SU-DHL-6 (cell line): ENCODE data around the gene IRGQ.

ENCODE experiments used
- CTCF ChIP-seq: fragments of 200-600 bp; sonication (generic); IDR thresholded peaks from one replicate; pipeline ENCODE4 v1.5.1; 2017; ENCODE audit warnings: antibody characterized with exemption, mild to moderate bottlenecking, low read length, moderate library complexity; ENCODE audit not compliant: insufficient read depth, poor library complexity, severe bottlenecking
- EZH2phosphoT487 ChIP-seq: fragments of 200-600 bp; sonication (generic), shearing (Covaris generic); conservative IDR thresholded peaks from 2 replicates; pipeline ENCODE4 v1.6.1; 2018; ENCODE audit warnings: mild to moderate bottlenecking, antibody characterized with exemption, low read length, moderate library complexity, mixed read lengths

GRCh38 chr19:43611788-43612187 lies 15.9 kb upstream of the IRGQ start, which contains the start of gene SRRM5:
- TF ChIP-seq CTCF (no peak), EZH2phosphoT487 (no peak)
